ENCODE data around the gene IFIT3.
"Not testable (repeated sequence)": the region's sequence is repeated elsewhere in the genome, so short reads cannot be mapped to it uniquely, and the experiment has no call there.

The IFIT3 gene

DNA sequence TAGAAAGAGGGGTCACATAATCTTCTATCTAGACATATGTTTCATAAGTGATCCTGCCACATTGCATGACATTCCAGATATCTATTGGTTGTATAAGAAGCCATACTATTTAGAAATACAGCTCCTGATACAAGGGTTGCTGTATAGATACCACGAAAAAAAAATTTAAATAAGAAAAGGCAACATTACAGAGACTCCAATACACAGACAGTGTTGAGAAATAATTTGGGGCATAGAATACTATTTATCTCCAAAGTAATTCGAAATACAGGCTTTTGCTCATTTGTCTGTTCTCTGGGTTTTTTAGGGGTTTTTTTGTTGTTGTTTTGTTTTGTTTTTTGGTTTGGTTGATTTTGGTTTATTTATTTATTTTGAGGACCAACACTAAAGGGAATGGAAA, 23.4 kb upstream of the IFIT3 start:
- DNase-seq: no peak

DNA sequence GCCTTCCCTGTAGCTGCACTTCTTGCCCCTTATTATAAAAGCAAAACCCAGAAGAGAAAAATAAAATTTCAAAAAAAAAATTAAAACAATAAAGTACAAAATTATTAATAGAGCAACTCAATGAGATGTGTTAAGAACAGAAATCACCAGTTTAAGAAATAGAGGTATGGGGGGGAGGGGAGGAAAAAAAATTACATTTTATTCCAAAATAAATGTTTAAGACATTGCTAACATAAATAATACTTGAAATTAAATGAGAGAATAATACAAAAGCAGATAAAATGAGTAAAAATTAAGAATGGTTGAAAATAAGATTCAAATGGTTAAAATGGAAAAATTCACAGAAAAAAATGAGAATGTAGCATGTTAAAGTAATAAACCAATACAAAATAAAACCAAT, 22.9 kb upstream of the IFIT3 start:
- DNase-seq: no peak

- DNase-seq: no peak
Observed at GRCh38 chr10:89305766-89306433, 21.9 kb upstream of the IFIT3 start.

GRCh38 chr10:89306434-89307268, 21.1 kb upstream of the IFIT3 start:
- DNase-seq: no peak

- no peak for DNase-seq
Observed at GRCh38 chr10:89307269-89307577, 20.6 kb upstream of the IFIT3 start.

DNA sequence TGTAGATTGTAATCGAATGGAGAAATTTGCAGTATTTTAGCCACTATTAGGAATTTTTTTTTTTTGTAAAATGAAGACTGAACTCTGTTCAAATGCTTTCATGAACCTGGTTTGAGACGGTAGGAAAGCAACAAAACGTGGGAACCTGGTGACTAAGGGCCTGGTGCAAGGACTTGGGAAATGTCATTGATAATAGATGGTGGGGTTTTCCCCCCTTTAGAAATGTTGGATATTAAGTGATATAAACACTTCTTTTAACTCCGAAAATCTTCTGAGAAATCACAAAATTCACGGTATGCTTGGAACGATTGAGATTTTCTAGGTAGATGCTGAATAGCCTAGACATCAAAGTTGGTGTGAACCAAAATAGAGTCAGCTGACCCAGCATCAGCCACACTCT, 19.5 kb upstream of the IFIT3 start:
- no peak for DNase-seq

- no peak for DNase-seq
Observed at GRCh38 chr10:89308736-89309135, 19.1 kb upstream of the IFIT3 start.

DNA sequence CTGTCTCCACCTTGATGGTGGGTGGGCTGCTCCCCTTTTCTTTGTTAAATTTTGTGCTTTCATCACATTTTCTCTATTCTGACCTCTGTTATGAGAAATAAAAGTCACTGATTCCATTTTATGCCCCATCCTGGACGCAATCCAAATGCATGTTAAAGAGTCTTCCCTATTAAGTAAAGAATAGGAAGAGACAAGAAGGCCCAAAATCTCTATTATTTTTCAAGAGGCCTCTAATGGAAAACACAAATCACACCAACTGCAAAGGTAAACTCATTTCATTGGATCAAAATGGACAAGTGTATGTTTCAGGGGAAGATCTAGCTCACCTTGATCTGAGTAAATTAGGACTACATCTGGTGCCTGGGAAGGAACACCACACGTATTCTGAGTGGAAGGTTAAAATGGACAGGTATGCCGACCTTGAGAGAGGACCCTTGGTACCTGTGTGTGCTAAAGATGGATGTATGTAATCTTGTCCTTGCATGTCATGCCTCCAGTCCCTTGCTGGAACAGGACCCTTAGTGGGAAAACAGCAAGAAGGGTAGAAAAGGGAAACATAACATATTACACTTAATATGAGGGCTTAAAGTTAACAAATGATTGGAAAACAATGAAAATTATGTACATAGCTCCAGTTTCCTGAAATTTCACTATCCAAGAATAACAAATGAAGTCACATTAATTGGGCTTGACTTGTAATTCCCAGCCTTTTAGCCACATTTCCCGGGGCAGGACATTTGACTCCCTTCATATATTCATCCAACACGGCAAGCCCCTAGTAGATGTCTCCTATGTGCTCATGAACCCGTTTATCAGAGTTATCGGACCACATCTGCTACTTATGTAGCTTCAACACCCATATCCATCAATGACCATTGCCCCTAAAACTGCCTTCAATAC, 18.4 kb upstream of the IFIT3 start:
- DNase-seq: no peak

- no peak for DNase-seq
Observed at GRCh38 chr10:89310056-89310893, 17.5 kb upstream of the IFIT3 start.

GRCh38 chr10:89312973-89313372, 14.8 kb upstream of the IFIT3 start:
- DNase-seq: no peak

DNA sequence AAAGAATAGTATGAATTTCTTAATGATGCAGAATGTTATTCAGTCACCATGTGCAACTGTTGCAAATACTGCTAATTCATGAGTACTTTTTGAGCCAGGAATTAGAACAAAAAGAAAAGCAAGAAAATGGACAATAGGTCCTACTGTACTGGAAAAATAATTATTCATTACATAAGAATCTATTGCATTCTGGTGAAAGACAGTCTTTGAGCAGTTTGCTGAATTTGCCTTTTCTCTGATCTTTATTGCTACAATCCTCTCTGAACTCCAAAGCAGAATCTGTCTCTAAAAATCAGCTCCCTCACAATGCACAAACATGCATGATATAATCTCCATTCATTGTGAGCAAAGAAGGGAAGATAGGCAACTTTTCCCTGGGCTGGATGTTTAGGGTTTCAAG, 13.1 kb upstream of the IFIT3 start:
- DNase-seq: no peak

- DNase-seq: not testable (repeated sequence)
Observed at GRCh38 chr10:89318047-89318446, 9.8 kb upstream of the IFIT3 start.

- DNase-seq: not testable (repeated sequence)
Observed at GRCh38 chr10:89325081-89325480, 2.7 kb upstream of the IFIT3 start.

- DNase-seq: not testable (repeated sequence)
Observed at GRCh38 chr10:89325856-89326255, 1.9 kb upstream of the IFIT3 start.

DNA sequence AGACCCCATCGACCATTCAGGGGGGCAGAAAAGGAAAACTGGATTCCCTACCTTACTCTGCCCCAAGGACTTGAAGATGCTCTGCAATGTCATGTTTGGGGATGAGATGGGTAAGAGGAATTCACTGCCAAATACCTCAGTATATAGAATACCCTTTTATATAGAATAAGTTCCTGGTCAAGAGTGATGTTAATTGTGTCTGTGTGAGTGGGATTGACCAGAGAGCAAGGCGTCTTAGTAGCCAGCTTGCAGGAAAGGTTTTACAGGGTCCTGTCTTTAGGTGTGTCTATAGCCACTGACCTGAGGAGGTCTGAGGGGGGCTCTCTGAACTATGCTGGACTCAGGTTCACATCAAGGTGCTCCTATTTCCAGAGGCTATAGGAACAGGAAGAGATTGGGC, 1.4 kb downstream of the IFIT3 start:
- DNase-seq: no peak

GRCh38 chr10:89330014-89330413, 2.2 kb downstream of the IFIT3 start:
- not testable (repeated sequence) for DNase-seq

GRCh38 chr10:89330537-89331212, 2.9 kb downstream of the IFIT3 start:
- DNase-seq: no peak

- not testable (repeated sequence) for DNase-seq
Observed at GRCh38 chr10:89331487-89332122, 3.8 kb downstream of the IFIT3 start.

DNA sequence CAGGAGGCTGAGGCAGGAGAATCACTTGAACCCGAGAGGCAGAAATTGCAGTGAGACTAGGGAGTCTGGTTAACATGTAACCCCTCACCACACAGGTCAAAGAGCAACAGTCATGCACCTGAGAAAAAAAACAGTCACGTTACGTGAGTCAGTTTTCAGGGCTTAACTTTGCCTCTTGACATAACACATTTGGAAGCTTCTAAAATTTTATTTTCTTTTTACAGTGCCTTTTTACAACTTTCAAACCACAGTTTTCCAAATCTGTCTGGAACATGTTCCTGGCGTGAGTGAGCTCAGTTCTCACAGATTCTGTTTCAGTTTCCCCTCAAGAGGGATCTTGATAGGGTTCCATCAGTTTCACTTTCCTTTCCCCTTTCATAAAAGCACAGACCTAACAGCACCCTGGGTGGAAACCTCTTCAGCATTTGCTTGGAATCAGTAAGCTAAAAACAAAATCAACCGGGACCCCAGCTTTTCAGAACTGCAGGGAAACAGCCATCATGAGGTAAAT, 4.4 kb downstream of the IFIT3 start:
- DNase-seq: peak; percentile 48

DNA sequence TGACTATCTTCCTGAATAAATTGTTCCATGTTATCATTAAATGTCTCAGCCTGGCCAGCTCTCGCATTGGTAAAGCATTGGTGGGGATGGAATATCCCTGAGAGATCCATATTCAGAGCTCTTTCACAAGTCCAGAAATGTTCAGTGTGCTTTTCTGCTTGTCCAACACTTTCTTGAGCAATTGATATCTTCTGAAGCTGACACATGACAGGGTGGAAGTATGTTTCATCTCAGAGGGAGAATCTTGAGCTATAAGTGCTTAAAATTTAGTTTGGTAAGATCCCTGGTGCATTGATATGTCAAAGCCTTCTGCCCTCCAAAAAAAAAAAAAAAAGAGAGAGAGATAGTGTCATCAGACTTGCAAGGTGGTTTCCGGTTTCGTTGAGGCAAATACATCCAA, 7.4 kb downstream of the IFIT3 start:
- no peak for DNase-seq

- DNase-seq: no peak
Observed at GRCh38 chr10:89336241-89336640, 8.4 kb downstream of the IFIT3 start.

Measured in kidney glomerular epithelial cell (primary cell).